Measurements from ENCODE around the gene PARL.

DNA sequence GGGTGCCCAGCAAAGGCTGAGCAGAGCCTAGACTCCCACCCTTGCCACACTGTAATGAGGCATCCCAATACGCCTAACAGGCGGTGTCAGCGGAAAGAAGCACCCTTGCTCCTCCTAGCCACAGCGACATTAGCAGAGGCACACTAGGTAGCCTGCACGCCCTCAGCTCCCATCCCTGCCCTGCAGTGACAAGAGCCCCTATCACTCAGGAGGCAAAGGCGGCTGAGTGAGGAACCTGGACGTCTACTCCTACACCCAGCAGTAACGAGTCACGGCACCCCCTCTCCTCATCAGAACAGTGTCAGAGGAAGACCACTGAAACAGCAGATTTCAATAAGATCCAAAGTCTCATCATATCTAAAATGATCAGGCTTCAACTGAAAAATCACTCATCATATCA is 47.3 kb downstream of the PARL start:
- TF ChIP-seq, protein P1, sequence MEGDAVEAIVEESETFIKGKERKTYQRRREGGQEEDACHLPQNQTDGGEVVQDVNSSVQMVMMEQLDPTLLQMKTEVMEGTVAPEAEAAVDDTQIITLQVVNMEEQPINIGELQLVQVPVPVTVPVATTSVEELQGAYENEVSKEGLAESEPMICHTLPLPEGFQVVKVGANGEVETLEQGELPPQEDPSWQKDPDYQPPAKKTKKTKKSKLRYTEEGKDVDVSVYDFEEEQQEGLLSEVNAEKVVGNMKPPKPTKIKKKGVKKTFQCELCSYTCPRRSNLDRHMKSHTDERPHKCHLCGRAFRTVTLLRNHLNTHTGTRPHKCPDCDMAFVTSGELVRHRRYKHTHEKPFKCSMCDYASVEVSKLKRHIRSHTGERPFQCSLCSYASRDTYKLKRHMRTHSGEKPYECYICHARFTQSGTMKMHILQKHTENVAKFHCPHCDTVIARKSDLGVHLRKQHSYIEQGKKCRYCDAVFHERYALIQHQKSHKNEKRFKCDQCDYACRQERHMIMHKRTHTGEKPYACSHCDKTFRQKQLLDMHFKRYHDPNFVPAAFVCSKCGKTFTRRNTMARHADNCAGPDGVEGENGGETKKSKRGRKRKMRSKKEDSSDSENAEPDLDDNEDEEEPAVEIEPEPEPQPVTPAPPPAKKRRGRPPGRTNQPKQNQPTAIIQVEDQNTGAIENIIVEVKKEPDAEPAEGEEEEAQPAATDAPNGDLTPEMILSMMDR (IDR thresholded peaks at IDR 0.05 in 4 of 5, conservative IDR thresholded peaks at IDR 0.05 in 1 of 5): no peak
- no peak for TF ChIP-seq POLR2A (IDR thresholded peaks at IDR 0.05)
